NT2/D1 (cell line): Measurements from ENCODE around the gene KCND3.

ENCODE experiments used
- DNase-seq: peaks from one replicate; pipeline ENCODE4 v3.0.0-alpha.2; 2011; ENCODE audit warnings: low read depth, low spot score
- H3K27me3 ChIP-seq: 2 replicates; pipeline ENCODE4 v1.6.0; 2011; ENCODE audit warnings: mild to moderate bottlenecking; ENCODE audit not compliant: insufficient read length, insufficient read depth
- H3K36me3 ChIP-seq: 2 replicates; pipeline ENCODE4 v1.6.1; 2011; ENCODE audit warnings: mild to moderate bottlenecking, low read length, mixed read lengths; ENCODE audit not compliant: insufficient read depth, insufficient read length
- H3K4me1 ChIP-seq: 2 replicates; pipeline ENCODE4 v1.5.1; 2011; ENCODE audit not compliant: insufficient read depth, insufficient read length
- H3K4me3 ChIP-seq: 2 replicates; pipeline ENCODE4 v1.5.1; 2011; ENCODE audit warnings: low read depth; ENCODE audit not compliant: insufficient read length
- H3K9ac ChIP-seq: 2 replicates; pipeline ENCODE4 v1.6.0; 2011; ENCODE audit warnings: low read depth; ENCODE audit not compliant: insufficient read length
- H3K9me3 ChIP-seq: 2 replicates; pipeline ENCODE4 v1.5.1; 2011; ENCODE audit warnings: mild to moderate bottlenecking, low read length; ENCODE audit not compliant: insufficient read depth
- SUZ12 ChIP-seq: IDR thresholded peaks from 2 replicates; pipeline ENCODE4 v1.6.1; 2011; ENCODE audit not compliant: insufficient read length, insufficient read depth; ENCODE audit errors: extremely low read depth
- YY1 ChIP-seq: IDR thresholded peaks from 2 replicates; pipeline ENCODE4 v1.6.1; 2011; ENCODE audit not compliant: insufficient read length, insufficient read depth
- ZNF274 ChIP-seq: IDR thresholded peaks from 2 replicates; pipeline ENCODE4 v1.6.1; 2011; ENCODE audit warnings: mild to moderate bottlenecking, low read depth, low read length

The KCND3 gene

DNA sequence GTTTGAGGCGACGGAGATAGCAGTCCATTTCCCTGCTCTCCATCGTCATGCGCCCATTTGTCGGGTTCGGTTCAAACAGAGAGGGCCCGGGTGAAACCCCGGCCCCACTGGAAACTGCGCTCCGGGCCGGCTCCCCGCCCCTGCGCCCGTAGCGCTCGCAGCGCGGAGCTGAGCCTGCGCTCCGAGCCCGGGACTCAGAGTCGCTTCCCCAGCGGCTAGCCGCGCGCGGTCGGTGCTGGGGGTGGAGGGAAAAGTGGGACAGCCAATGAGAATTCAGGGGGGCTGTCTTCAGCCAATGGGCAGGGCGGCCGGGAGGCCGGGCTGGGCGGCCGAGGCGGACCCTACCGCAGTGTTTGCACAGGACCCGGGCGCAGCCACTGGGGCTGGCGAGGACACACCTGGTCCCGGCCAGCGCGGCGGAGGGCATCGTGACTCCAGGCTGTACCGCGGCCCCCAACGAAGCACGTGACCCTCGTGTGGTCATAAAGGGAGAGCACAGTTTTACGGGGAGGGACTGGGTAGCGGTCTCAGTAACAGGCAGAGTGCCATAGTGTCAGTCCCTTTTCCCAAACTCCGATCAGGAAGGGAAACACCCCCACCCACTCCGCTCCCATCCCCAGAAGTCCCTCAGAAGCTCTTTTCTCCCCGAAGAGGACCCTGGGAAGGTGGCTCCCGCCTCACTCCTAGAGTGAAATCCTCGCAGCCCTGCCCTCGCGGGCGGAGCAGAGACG is 250.1 kb downstream of the KCND3 start, which contains the start of gene INKA2:
TSS of gene INKA2 (minus strand) at position 202 of the 731 bp plus-strand sequence. CDS start at position 49, 153 bp downstream.
- peak within 1 kb of the TSS; percentile 83 for H3K9ac ChIP-seq
- H3K4me3 ChIP-seq = peak within 1 kb of the TSS; percentile 64
- H3K27me3 ChIP-seq = peaks cover 41% of the 10 kb centered on the region
- TF ChIP-seq SUZ12 (no peak), YY1 (no peak)
- DNase-seq = peak; percentile 71
- H3K4me1 ChIP-seq = peaks cover 22% of the 10 kb centered on the region
- H3K36me3 ChIP-seq = peaks cover 5% of the 10 kb centered on the region
- H3K9me3 ChIP-seq = no peaks in the 10 kb centered on the region

DNA sequence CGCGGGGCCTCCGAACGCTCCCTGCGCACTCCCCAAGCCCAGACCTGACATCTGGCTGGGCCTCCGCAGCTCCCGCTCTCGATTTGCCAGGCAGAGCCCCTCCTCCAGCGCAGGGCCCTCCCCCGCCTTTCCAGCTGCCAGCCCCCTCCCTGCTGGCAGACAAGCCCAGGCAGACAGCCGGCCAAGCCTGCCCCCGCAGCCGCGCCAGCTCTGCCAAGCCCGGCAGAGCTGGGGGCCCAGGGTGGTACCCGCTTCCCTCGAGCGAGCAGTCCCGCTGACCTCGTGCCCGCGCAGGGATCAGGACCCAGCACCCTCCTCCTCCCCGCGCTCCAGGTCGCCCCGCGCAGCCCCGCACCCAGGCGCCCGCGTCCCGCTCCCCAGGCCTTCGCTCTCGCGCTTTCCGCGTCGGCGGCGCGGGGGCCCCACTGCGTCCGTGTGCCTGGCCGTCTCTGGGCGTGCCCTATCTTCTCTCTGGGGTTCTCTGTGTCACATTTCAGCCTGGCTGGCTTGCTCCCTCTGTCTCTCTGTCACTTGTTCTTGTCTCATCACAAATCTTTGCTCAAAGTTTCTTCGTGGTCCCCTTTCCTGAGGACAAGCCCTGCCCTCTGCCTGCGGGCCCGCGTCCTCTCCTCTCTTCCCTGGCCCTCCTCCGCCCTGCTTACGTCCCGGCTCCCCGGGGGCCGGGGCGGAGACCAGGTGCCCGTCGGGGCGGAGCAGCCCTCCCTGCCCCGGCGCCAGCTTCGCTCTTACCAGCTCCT is 250.9 kb downstream of the KCND3 start:
- peak overlapping the region; percentile 64 for H3K4me3 ChIP-seq
- H3K36me3 ChIP-seq = peaks cover 5% of the 10 kb centered on the region
- no peak for TF ChIP-seq YY1
- TF ChIP-seq SUZ12 = no peak
- TF ChIP-seq ZNF274 = no peak
- H3K4me1 ChIP-seq = peaks cover 25% of the 10 kb centered on the region
- H3K27me3 ChIP-seq = peaks cover 38% of the 10 kb centered on the region
- peak overlapping the region; percentile 83 for H3K9ac ChIP-seq
- no peaks in the 10 kb centered on the region for H3K9me3 ChIP-seq
- DNase-seq = no peak

GRCh38 chr1:111738133-111738435 is 251.4 kb downstream of the KCND3 start:
- Histone ChIP-seq H3K9ac (peak overlapping the region; percentile 83), H3K9me3 (no peaks in the 10 kb centered on the region), H3K27me3 (peaks cover 33% of the 10 kb centered on the region), H3K4me3 (peak overlapping the region; percentile 64), H3K36me3 (peaks cover 5% of the 10 kb centered on the region), H3K4me1 (peaks cover 25% of the 10 kb centered on the region)
- TF ChIP-seq YY1 (no peak), ZNF274 (no peak), SUZ12 (no peak)
- no peak for DNase-seq

- H3K36me3 ChIP-seq = peaks cover 5% of the 10 kb centered on the region
- DNase-seq = no peak
- peak overlapping the region; percentile 83 for H3K9ac ChIP-seq
- no peaks in the 10 kb centered on the region for H3K9me3 ChIP-seq
- peaks cover 28% of the 10 kb centered on the region for H3K27me3 ChIP-seq
- TF ChIP-seq YY1 (no peak), ZNF274 (no peak), SUZ12 (no peak)
- H3K4me1 ChIP-seq = peaks cover 25% of the 10 kb centered on the region
- peak overlapping the region; percentile 64 for H3K4me3 ChIP-seq
These were observed 252.0 kb downstream of the KCND3 start for GRCh38 chr1:111737216-111738132.

DNA sequence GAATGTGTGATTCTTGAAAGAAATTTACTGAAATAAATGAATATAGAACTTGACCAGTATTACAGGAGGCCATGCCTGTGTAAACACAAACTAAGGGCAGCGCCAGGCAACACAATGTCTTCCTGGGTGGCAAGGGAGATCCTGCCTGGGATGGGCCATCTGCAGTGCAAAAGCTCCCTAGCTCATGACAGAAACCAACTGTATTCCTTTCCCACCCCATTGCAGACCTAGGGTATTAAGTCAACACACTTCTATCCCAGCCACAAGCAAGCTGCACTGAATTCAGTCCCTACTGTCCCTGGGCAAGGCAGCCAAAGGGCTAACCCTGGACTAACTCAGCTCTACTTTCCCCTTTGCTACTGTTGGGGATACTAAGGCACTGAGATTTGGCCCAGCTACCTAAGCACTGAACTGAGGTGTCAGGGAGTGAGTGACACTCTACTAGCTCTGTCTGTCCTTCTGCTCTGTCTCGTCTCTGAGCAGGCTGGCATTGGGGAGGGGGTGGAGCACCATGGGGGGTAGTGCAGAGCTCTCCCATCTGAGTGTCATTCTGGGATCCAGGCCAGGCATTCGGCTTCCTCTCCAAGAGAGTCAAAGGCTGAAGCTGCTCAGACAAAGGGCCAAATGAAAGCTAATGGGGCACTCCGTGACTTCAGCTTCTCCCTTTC is 252.8 kb downstream of the KCND3 start:
- no peak for TF ChIP-seq ZNF274
- no peak for TF ChIP-seq YY1
- no peak for TF ChIP-seq SUZ12
- DNase-seq = no peak

GRCh38 chr1:111735858-111736544 is 253.5 kb downstream of the KCND3 start:
- Histone ChIP-seq H3K9ac (peak overlapping the region; percentile 37), H3K27me3 (peaks cover 17% of the 10 kb centered on the region), H3K4me1 (peaks cover 25% of the 10 kb centered on the region), H3K4me3 (no peak overlapping the region), H3K9me3 (no peaks in the 10 kb centered on the region), H3K36me3 (peaks cover 9% of the 10 kb centered on the region)
- DNase-seq = no peak
- TF ChIP-seq SUZ12 (no peak), YY1 (no peak), ZNF274 (no peak)

More for the DNA sequence above, 252.8 kb downstream of the KCND3 start:
- Histone ChIP-seq H3K4me1 (peaks cover 25% of the 10 kb centered on the region), H3K36me3 (peaks cover 6% of the 10 kb centered on the region), H3K9ac (no peak overlapping the region), H3K9me3 (no peaks in the 10 kb centered on the region), H3K4me3 (no peak overlapping the region), H3K27me3 (peaks cover 23% of the 10 kb centered on the region)
